Measurements from ENCODE around the gene SLC8A1. TPM values are rescaled to one million over a fixed set of nuclear protein-coding genes. Genes with fewer than 3 reads are reported as not detected.
"Not testable (repeated sequence)": the region's sequence is repeated elsewhere in the genome, so short reads cannot be mapped to it uniquely, and the experiment has no call there.

SLC8A1 gene
- total RNA-seq, 2 donors from 2014 or later, result 105 to 121 TPM

GRCh38 chr2:40087927-40088326, 364.0 kb downstream of the SLC8A1 start:
- DNase-seq (ENCODE audit: low spot score), result peak; percentile 58
- intact Hi-C loops (cut with DNase I), result no loop called here

DNA sequence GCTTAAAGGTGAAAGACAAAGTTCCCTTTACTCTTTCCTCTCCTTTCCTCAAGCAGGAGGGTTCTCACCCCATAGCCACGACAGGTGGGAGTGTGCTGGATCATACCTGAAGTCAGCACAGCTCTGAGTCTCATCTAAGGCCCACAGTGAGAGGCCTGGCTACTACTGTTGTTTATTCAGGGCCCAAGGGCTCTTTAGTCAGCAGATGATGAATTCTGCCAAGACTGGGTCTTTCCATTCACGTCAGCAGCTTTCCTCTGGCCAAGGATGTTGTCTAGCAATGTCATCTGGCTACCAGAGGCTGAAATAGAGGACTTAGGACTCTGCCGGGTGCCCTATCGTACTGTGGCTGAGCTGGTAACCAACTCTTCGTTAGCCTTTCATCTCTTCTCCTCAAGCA, 364.5 kb downstream of the SLC8A1 start:
- no peak for DNase-seq (ENCODE audit: low spot score)
- intact Hi-C loops (cut with DNase I), result no loop called here

DNA sequence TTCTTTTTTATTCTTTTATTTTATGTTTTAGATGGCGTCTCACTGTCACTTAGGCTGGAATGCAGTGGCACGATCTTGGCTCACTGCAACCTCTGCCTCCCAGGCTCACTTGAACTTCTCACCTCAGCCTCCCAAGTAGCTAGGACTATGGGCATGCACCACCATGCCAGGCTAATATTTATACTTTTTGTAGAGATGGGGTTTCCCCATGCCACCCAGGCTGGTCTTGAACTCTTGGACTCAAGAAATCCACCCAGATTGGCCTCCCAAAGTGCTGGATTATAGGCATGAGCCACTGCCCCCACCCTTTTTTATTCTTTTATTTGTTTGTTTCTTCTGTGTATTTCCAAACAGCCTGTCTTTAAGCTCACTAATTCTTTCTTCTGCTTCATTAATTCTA, 366.1 kb downstream of the SLC8A1 start:
- intact Hi-C loops (cut with DNase I), result no loop called here
- DNase-seq (ENCODE audit: low spot score), result no peak

GRCh38 chr2:40073336-40073735, 378.6 kb downstream of the SLC8A1 start:
- DNase-seq (ENCODE audit: low spot score); intact Hi-C loops (cut with DNase I): not testable (repeated sequence)

GRCh38 chr2:40072442-40073232, 379.3 kb downstream of the SLC8A1 start:
- no peak for DNase-seq (ENCODE audit: low spot score)
- intact Hi-C loops (cut with DNase I), result no loop called here

DNA sequence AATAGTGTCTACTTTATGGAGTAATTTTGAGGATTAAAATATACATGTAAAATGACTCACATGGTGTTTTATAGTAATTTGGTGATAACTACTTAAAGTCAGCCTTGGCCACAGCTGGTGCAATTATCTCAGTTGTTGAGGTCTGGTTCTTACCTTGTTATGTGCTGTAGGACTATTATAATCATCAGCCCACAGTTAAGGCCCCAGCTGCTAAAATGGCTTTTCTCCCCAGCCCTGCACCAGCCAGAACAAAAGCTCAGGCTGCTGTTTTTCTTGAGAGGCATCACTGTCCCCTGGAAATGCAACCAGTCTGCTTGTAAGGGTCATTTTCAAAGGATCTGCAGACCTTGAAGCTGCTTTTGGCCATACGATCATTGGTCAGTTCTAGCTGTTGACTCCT, 389.5 kb downstream of the SLC8A1 start:
- no peak for DNase-seq (ENCODE audit: low spot score)
- intact Hi-C loops (cut with DNase I), result no loop called here

DNA sequence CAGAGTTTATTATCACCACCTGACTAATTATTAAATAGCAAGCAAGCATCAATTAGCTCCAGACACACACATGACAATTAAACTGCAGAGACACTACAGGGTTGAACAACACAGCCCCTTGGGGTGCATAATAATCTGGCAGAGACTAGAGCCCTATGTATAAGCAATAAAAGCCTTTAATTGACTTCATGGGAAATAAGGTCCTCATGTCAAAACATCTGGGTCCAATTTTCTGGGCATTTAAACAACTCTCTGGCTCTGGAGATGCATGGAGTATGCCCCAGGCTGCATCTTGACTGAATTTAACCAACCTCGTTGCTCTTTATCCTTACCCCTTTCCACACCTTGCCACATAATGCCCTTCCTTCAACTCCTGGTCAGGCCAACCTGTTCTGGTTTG, 402.1 kb downstream of the SLC8A1 start:
- intact Hi-C loops (cut with DNase I), result no loop called here
- no peak for DNase-seq (ENCODE audit: low spot score)

- no peak for DNase-seq (ENCODE audit: low spot score)
- intact Hi-C loops (cut with DNase I), result no loop called here
Observed at GRCh38 chr2:40048506-40048905, 403.4 kb downstream of the SLC8A1 start.

DNA sequence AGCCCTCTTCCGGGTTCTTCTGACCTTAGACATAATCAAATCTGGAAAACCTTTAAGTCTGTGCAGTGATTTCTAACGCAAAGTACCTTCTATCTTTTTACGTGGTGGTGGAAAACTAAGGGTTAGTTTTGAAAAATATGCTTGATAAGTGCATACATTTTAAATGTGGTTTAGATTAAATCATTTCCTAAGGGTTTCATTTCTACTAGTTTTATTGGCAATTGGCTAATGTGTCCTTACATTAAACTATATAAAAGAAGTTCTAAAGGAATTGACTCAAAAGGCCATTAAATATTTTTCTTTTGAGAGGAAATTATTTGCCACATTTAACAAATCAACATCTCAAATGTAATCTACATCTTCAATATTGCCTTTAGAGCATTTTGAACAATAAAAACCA, 404.5 kb downstream of the SLC8A1 start:
- DNase-seq (ENCODE audit: low spot score), result no peak
- intact Hi-C loops (cut with DNase I), result no loop called here

Data from posterior vena cava (tissue), 2 donors.